Endothelial cell of umbilical vein (primary cell): Measurements from ENCODE around the gene ACTG2. TPM values are rescaled to one million over a fixed set of nuclear protein-coding genes. Genes with fewer than 3 reads are reported as not detected.
"Not testable (repeated sequence)": the region's sequence is repeated elsewhere in the genome, so short reads cannot be mapped to it uniquely, and the experiment has no call there.

Experiments used
- BruUV-seq: library from RNA; stranded (reverse); fragments of 400-500 nt; replicated peaks from 2 replicates; lab custom pipeline; 2021; lab: Mats Ljungman, UMichigan
- CTCF ChIA-PET: fragments of 300-600, 350-600 bp; sonication (Branson Sonifier 250); formaldehyde crosslinking; loops from one replicate; lab custom pipeline; 2021; ENCODE audit warnings: antibody characterized with exemption, inconsistent platforms; lab: Charles Lee
- POLR2A ChIA-PET: fragments of 300-600, 350-600 bp; sonication (Branson Sonifier 250); formaldehyde crosslinking; loops from one replicate; lab custom pipeline; 2021; ENCODE audit warnings: antibody characterized with exemption, inconsistent platforms; lab: Charles Lee
- DNase-seq: peaks from one replicate; pipeline ENCODE4 v3.0.0-alpha.2; 2011; ENCODE audit warnings: low read depth, low spot score
- FAIRE-seq: peaks from 2 replicates; lab custom pipeline; 2011; peaks lifted over from hg19 to GRCh38; lab: Jason Lieb, UNC
- H2AFZ ChIP-seq: 2 replicates; pipeline ENCODE4 v1.6.0; 2012; ENCODE audit warnings: low read depth, low read length, control low read depth, inconsistent platforms
- H3K27ac ChIP-seq: 2 replicates; pipeline ENCODE4 v1.5.1; 2011; ENCODE audit warnings: low read depth, mild to moderate bottlenecking, control low read depth, low read length, moderate library complexity; ENCODE audit not compliant: insufficient read depth
- H3K27me3 ChIP-seq, 2 experiments: 2 replicates each; pipeline versions ENCODE4 v1.6.0 to v1.6.1; 2011; ENCODE audit warnings: low read length in 2 of 2, mixed read lengths in 1 of 2; ENCODE audit not compliant: control insufficient read depth in 2 of 2, insufficient read depth in 2 of 2
- H3K36me3 ChIP-seq, 2 experiments: 2 replicates in 1 of 2; 3 replicates in 1 of 2; pipeline ENCODE4 v1.5.1; 2011; ENCODE audit warnings: low read length in 2 of 2, mild to moderate bottlenecking in 1 of 2, moderate library complexity in 1 of 2; ENCODE audit not compliant: control insufficient read depth in 2 of 2, insufficient read depth in 2 of 2; ENCODE audit errors: extremely low read depth in 1 of 2
- H3K4me1 ChIP-seq: 3 replicates; pipeline ENCODE4 v1.5.1; 2011; ENCODE audit warnings: mild to moderate bottlenecking, low read length; ENCODE audit not compliant: control insufficient read depth, insufficient read depth; ENCODE audit errors: extremely low read depth
- H3K4me2 ChIP-seq: 2 replicates; pipeline ENCODE4 v1.6.1; 2011; ENCODE audit warnings: low read length, control low read depth, mixed read lengths; ENCODE audit not compliant: insufficient read depth
- H3K4me3 ChIP-seq, 3 experiments: fragments of 200-600 bp in 1 of 3; sonication (generic), shearing (Covaris generic) in 1 of 3; replicated peaks in 1 of 3; 2 replicates each; pipeline ENCODE4 v1.5.1; 2011 to 2016; ENCODE audit warnings: control low read depth in 3 of 3, low read length in 3 of 3, mild to moderate bottlenecking in 2 of 3, inconsistent platforms in 1 of 3, low read depth in 1 of 3, moderate library complexity in 1 of 3; ENCODE audit not compliant: insufficient read depth in 1 of 3
- H3K79me2 ChIP-seq: 2 replicates; pipeline ENCODE4 v1.6.0; 2012; ENCODE audit warnings: low read length, inconsistent platforms; ENCODE audit not compliant: control insufficient read depth, insufficient read depth
- H3K9ac ChIP-seq: replicated peaks from 2 replicates; pipeline ENCODE3; 2011; ENCODE audit warnings: low read length, control low read depth; ENCODE audit not compliant: insufficient read depth; ENCODE audit errors: extremely low read depth
- H3K9me1 ChIP-seq: replicated peaks from 3 replicates; pipeline ENCODE4 v1.6.0; 2011; ENCODE audit warnings: mild to moderate bottlenecking, low read length; ENCODE audit not compliant: control insufficient read depth, insufficient read depth; ENCODE audit errors: extremely low read depth
- H3K9me3 ChIP-seq: replicated peaks from 2 replicates; pipeline ENCODE4 v1.5.1; 2012; ENCODE audit warnings: low read length, inconsistent platforms; ENCODE audit not compliant: control insufficient read depth, insufficient read depth
- H4K20me1 ChIP-seq: replicated peaks from 2 replicates; pipeline ENCODE3; 2011; ENCODE audit warnings: mild to moderate bottlenecking, low read length; ENCODE audit not compliant: control insufficient read depth, insufficient read depth; ENCODE audit errors: extremely low read depth
- EZH2 ChIP-seq: IDR thresholded peaks from 2 replicates; pipeline ENCODE4 v1.6.1; 2012; ENCODE audit warnings: borderline replicate concordance, low read depth, mild to moderate bottlenecking, moderate library complexity, low read length, inconsistent platforms; ENCODE audit not compliant: severe bottlenecking
- JUN ChIP-seq: IDR thresholded peaks from 2 replicates; pipeline ENCODE4 v1.6.1; 2011; ENCODE audit warnings: borderline replicate concordance, low read depth; ENCODE audit not compliant: insufficient read length, insufficient read depth
- MYC ChIP-seq: IDR thresholded peaks from one replicate; pipeline ENCODE4 v1.6.1; 2011; ENCODE audit warnings: mild to moderate bottlenecking, low read depth, low read length
- POLR2A ChIP-seq: IDR thresholded peaks from 2 replicates; pipeline ENCODE4 v1.6.1; 2012; ENCODE audit warnings: low read depth, mild to moderate bottlenecking, control low read depth, low read length
- POLR2AphosphoS5 ChIP-seq: IDR thresholded peaks from 2 replicates; pipeline ENCODE4 v1.6.1; 2012; ENCODE audit warnings: low read depth, mild to moderate bottlenecking, control low read depth, low read length, moderate library complexity; ENCODE audit not compliant: insufficient read depth
- dilution Hi-C: fragments of 300-500 bp; cut with MboI; formaldehyde crosslinking; loops from one replicate; pipeline ENCODE4 v1.15.0; 2019; ENCODE audit warnings: low sequenced_read_pairs; ENCODE audit not compliant: extremely low pct_ligation_motif_present
- intact Hi-C: fragments of 100-400 bp; cut with micrococcal nuclease; formaldehyde crosslinking; loops from one replicate; pipeline ENCODE4 v1.10.0; 2022
- polyA plus RNA-seq, 4 experiments: library from polyadenylated mRNA; depleted of rRNA in 3 of 4; stranded (reverse) in 3 of 4; unstranded in 1 of 4; fragments of >200 nt; gene quantifications; 2 replicates each; pipeline versions ENCODE4 v1.2.1 to v1.2.3, GENCODE V29; 2011 to 2012; ENCODE audit warnings: missing spikeins in 1 of 4
- total RNA-seq: library from RNA; stranded (reverse); gene quantifications from 2 replicates; pipeline ENCODE4 v1.2.3, GENCODE V29; 2021
- TF ChIP-seq, protein P1 (sequence below), 2 donors: IDR thresholded peaks; 1 replicate in 1 of 2; 2 replicates in 1 of 2; pipeline ENCODE4 v1.5.1; 2011; ENCODE audit warnings: low read length in 2 of 2, mild to moderate bottlenecking in 2 of 2, moderate library complexity in 2 of 2, control low read depth in 1 of 2, inconsistent platforms in 1 of 2, low read depth in 1 of 2; ENCODE audit not compliant: insufficient read depth in 1 of 2; ENCODE audit errors: extremely low read depth in 1 of 2

The ACTG2 gene
- total and polyA plus RNA-seq, 2 donors (not counting 3 experiments of a cell fraction or from before 2014, with no cell fraction given): not detected

DNA sequence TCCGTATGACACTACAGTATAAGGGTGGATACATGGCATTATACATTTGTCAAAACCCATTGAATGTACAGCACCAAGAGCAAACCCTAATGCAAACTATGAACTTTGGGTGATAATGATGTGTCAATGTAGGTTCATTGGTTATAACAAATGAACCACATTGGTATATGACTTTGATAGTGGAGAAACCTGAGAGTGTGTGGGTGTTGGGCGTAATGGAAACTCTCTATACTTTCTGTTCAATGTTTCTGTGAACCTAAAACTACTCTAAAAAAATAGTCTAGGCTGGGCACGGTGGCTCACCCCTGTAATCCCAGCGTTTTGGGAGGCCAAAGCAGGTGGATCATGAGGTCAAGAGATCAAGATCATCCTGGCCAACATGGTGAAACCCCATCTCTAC, 6.5 kb upstream of the ACTG2 start:
- CTCF ChIA-PET: no interaction called here
- BruUV-seq: no TSS peak
- Histone ChIP-seq H3K36me3 (no peaks in the 10 kb centered on the region), H3K27me3 (peaks cover 0 to 4% of the 10 kb centered on the region in 2 experiments), H3K79me2 (no peaks in the 10 kb centered on the region), H3K4me1 (no peaks in the 10 kb centered on the region), H3K4me2 (no peak overlapping the region), H4K20me1 (no peaks in the 10 kb centered on the region), H2AFZ (no peak overlapping the region), H3K9me1 (no peaks in the 10 kb centered on the region), H3K9ac (no peak overlapping the region), H3K9me3 (no peaks in the 10 kb centered on the region), H3K4me3 (no peak overlapping the region), H3K27ac (no peak overlapping the region)
- intact Hi-C loops (no loop called here), dilution Hi-C loops (no loop called here)
- no peak for FAIRE-seq
- no peak for TF ChIP-seq POLR2A
- TF ChIP-seq MYC: no peak
- no peak for TF ChIP-seq JUN
- TF ChIP-seq EZH2: no peak
- TF ChIP-seq, protein P1, sequence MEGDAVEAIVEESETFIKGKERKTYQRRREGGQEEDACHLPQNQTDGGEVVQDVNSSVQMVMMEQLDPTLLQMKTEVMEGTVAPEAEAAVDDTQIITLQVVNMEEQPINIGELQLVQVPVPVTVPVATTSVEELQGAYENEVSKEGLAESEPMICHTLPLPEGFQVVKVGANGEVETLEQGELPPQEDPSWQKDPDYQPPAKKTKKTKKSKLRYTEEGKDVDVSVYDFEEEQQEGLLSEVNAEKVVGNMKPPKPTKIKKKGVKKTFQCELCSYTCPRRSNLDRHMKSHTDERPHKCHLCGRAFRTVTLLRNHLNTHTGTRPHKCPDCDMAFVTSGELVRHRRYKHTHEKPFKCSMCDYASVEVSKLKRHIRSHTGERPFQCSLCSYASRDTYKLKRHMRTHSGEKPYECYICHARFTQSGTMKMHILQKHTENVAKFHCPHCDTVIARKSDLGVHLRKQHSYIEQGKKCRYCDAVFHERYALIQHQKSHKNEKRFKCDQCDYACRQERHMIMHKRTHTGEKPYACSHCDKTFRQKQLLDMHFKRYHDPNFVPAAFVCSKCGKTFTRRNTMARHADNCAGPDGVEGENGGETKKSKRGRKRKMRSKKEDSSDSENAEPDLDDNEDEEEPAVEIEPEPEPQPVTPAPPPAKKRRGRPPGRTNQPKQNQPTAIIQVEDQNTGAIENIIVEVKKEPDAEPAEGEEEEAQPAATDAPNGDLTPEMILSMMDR (IDR thresholded peaks at IDR 0.05; ENCODE audit: extremely low read depth in 1 of 2, insufficient read depth in 1 of 2, low read depth in 1 of 2, low read length in 2 of 2): no peak
- TF ChIP-seq POLR2AphosphoS5: no peak
- DNase-seq: no peak
- POLR2A ChIA-PET: no interaction called here

DNA sequence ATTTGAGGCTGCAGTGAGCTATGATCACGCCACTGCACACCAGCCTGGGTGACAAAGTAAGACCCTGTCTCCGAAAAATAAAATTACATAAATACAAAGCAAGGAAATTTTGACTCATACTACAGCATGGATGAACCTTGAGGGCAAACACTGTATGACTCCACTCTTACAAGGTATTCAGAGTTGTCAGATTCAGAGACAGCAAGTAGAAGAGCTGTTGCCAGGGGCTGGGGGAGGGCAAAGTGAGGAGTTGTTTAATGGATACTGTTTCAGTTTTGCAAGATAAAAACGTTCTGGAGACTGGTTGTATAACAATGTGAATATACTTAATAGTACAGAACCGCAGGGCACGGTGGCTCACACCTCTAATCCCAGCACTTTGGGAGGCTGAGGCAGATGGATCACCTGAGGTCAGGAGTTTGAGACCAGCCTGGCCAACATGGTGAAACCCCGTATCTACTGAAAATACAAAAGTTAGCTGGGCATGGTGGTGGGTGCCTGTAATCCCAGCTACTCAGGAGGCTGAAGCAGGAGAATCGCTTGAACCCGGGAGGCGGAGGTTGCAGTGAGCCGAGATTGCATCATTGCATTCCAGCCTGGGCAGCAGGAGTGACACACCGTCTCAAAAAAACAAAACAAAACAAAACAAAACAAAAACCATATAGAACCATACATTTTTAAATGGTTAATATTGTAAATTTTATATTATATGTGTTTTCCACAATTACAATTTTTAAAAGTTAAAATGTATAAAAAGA, 5.0 kb upstream of the ACTG2 start:
- H3K79me2 ChIP-seq, H3K27ac ChIP-seq, H3K4me1 ChIP-seq, dilution Hi-C loops, H3K9ac ChIP-seq, H4K20me1 ChIP-seq, BruUV-seq, H3K27me3 ChIP-seq, H3K4me3 ChIP-seq, FAIRE-seq, H3K4me2 ChIP-seq, intact Hi-C loops, H2AFZ ChIP-seq, POLR2A ChIA-PET, DNase-seq, H3K9me3 ChIP-seq, H3K9me1 ChIP-seq, CTCF ChIA-PET, H3K36me3 ChIP-seq: not testable (repeated sequence)
